Retinal pigment epithelial cell (primary cell): ENCODE measurements around the gene ENDOG.
"Not testable (repeated sequence)": the region's sequence is repeated elsewhere in the genome, so short reads cannot be mapped to it uniquely, and the experiment has no call there.

Experiments used
- DNase-seq: peaks from one replicate; pipeline ENCODE4 v3.0.0-alpha.2; 2010; ENCODE audit warnings: low read depth
- H3K4me3 ChIP-seq: 2 replicates; pipeline ENCODE4 v1.5.1; 2011; ENCODE audit warnings: mild to moderate bottlenecking, low read length, control low read depth, moderate library complexity
- CTCF ChIP-seq: conservative IDR thresholded peaks from 2 replicates; pipeline ENCODE4 v1.5.1; 2011; ENCODE audit warnings: low read depth, low read length, control low read depth, inconsistent platforms

The ENDOG gene

GRCh38 chr9:128788445-128788844 is 29.9 kb upstream of the ENDOG start:
- H3K4me3 ChIP-seq = no peak overlapping the region

GRCh38 chr9:128790536-128790935 is 27.8 kb upstream of the ENDOG start:
- DNase-seq = no peak
- no peak for TF ChIP-seq CTCF
- no peak overlapping the region for H3K4me3 ChIP-seq

More at GRCh38 chr9:128788445-128788844, 29.9 kb upstream of the ENDOG start:
- TF ChIP-seq CTCF = no peak
- DNase-seq = no peak

GRCh38 chr9:128792134-128792533 is 26.2 kb upstream of the ENDOG start:
- no peak for DNase-seq
- H3K4me3 ChIP-seq = no peak overlapping the region
- no peak for TF ChIP-seq CTCF

- DNase-seq = no peak
- no peak for TF ChIP-seq CTCF
These were observed 25.2 kb upstream of the ENDOG start for GRCh38 chr9:128792978-128793686.

GRCh38 chr9:128794961-128795360 is 23.3 kb upstream of the ENDOG start:
- not testable (repeated sequence) for H3K4me3 ChIP-seq

More at GRCh38 chr9:128792978-128793686, 25.2 kb upstream of the ENDOG start:
- H3K4me3 ChIP-seq = no peak overlapping the region

GRCh38 chr9:128798896-128799295 is 19.4 kb upstream of the ENDOG start:
- H3K4me3 ChIP-seq = no peak overlapping the region
- TF ChIP-seq CTCF = no peak
- DNase-seq = no peak

More at GRCh38 chr9:128794961-128795360, 23.3 kb upstream of the ENDOG start:
- DNase-seq = not testable (repeated sequence)

- DNase-seq = no peak
- no peak for TF ChIP-seq CTCF
- no peak overlapping the region for H3K4me3 ChIP-seq
These were observed 18.2 kb upstream of the ENDOG start for GRCh38 chr9:128800061-128800460.
